IMR-90 (cell line): Measurements from ENCODE around the gene SGMS1. TPM values are rescaled to one million over a fixed set of nuclear protein-coding genes. Genes with fewer than 3 reads are reported as not detected.
A peak's percentile ranks its signal among the peaks of the same experiment; 100 is the strongest.

Source experiments
- ATAC-seq: fragments of 200-7000 bp; cut with Tn5 transposase; 2 replicates; pipeline ENCODE4 v1.9.1; 2020; ENCODE audit warnings: low read depth, mild to moderate bottlenecking, moderate library complexity
- BruUV-seq: library from RNA; stranded (reverse); fragments of 400-500 nt; replicated peaks from 2 replicates; lab custom pipeline; 2021; lab: Mats Ljungman, UMichigan
- CTCF ChIA-PET: fragments of 300-600 bp; formaldehyde crosslinking; extraction: SDS; loops from one replicate; lab custom pipeline; 2021; ENCODE audit warnings: antibody characterized with exemption; lab: Yijun Ruan, JAX
- POLR2A ChIA-PET: fragments of 300-600 bp; sonication (Branson Sonifier 250); formaldehyde crosslinking; loops from one replicate; lab custom pipeline; 2022; ENCODE audit warnings: antibody characterized with exemption; ENCODE audit not compliant: unreplicated experiment; lab: Charles Lee
- DNase-seq: peaks from one replicate; pipeline ENCODE4 v3.0.0; 2013
- H2AFZ ChIP-seq: replicated peaks from 2 replicates; pipeline ENCODE3; 2013; ENCODE audit warnings: low read length, mild to moderate bottlenecking; ENCODE audit not compliant: poor library complexity
- H2AK5ac ChIP-seq: 2 replicates; pipeline ENCODE4 v1.6.1; 2013; ENCODE audit warnings: low read depth, low read length, inconsistent platforms
- H2AK9ac ChIP-seq: replicated peaks from 2 replicates; pipeline ENCODE3; 2013; ENCODE audit warnings: mild to moderate bottlenecking, low read depth, low read length, moderate library complexity; ENCODE audit not compliant: poor library complexity
- H2BK120ac ChIP-seq: 2 replicates; pipeline ENCODE4 v1.6.1; 2013; ENCODE audit warnings: low read depth, low read length, inconsistent platforms
- H2BK15ac ChIP-seq: 3 replicates; pipeline ENCODE4 v1.6.1; 2013; ENCODE audit warnings: low read depth, low read length, inconsistent platforms
- H2BK20ac ChIP-seq: 2 replicates; pipeline ENCODE4 v1.6.1; 2013; ENCODE audit warnings: low read depth, mild to moderate bottlenecking, inconsistent platforms, low read length, moderate library complexity
- H2BK5ac ChIP-seq: 2 replicates; pipeline ENCODE4 v1.6.1; 2013; ENCODE audit warnings: mild to moderate bottlenecking, low read depth, low read length, inconsistent platforms; ENCODE audit not compliant: poor library complexity, severe bottlenecking
- H3K14ac ChIP-seq: replicated peaks from 2 replicates; pipeline ENCODE4 v1.6.1; 2013; ENCODE audit warnings: low read depth, low read length, inconsistent platforms
- H3K18ac ChIP-seq: 2 replicates; pipeline ENCODE4 v1.6.1; 2013; ENCODE audit warnings: low read depth, low read length, control low read depth
- H3K23ac ChIP-seq: 2 replicates; pipeline ENCODE4 v1.6.1; 2013; ENCODE audit warnings: low read depth, low read length, inconsistent platforms
- H3K27ac ChIP-seq: 2 replicates; pipeline ENCODE4 v1.5.1; 2013; ENCODE audit warnings: mild to moderate bottlenecking, control low read depth, low read length; ENCODE audit not compliant: insufficient read depth
- H3K27me3 ChIP-seq: 2 replicates; pipeline ENCODE4 v1.6.1; 2013; ENCODE audit warnings: low read length; ENCODE audit not compliant: control insufficient read depth, insufficient read depth
- H3K36me3 ChIP-seq: 2 replicates; pipeline ENCODE4 v1.6.1; 2013; ENCODE audit warnings: low read length, mixed read lengths; ENCODE audit not compliant: control insufficient read depth, insufficient read depth
- H3K4ac ChIP-seq: 2 replicates; pipeline ENCODE4 v1.6.1; 2013; ENCODE audit warnings: low read depth, low read length, inconsistent platforms
- H3K4me1 ChIP-seq: 2 replicates; pipeline ENCODE4 v1.6.1; 2013; ENCODE audit warnings: low read length, mixed read lengths; ENCODE audit not compliant: control insufficient read depth, insufficient read depth
- H3K4me2 ChIP-seq: 2 replicates; pipeline ENCODE4 v1.6.1; 2013; ENCODE audit warnings: low read depth, mild to moderate bottlenecking, control low read depth, low read length, moderate library complexity
- H3K4me3 ChIP-seq: 2 replicates; pipeline ENCODE4 v1.5.1; 2013; ENCODE audit warnings: low read depth, mild to moderate bottlenecking, control low read depth, low read length, moderate library complexity; ENCODE audit not compliant: insufficient read depth
- H3K56ac ChIP-seq: 2 replicates; pipeline ENCODE4 v1.6.1; 2013; ENCODE audit warnings: low read length, inconsistent platforms; ENCODE audit not compliant: insufficient read depth; ENCODE audit errors: extremely low read depth
- H3K79me1 ChIP-seq, 2 experiments: 2 replicates each; pipeline ENCODE4 v1.6.1; 2013; ENCODE audit warnings: low read length in 2 of 2, inconsistent platforms in 1 of 2, low read depth in 1 of 2
- H3K9ac ChIP-seq: 2 replicates; pipeline ENCODE4 v1.6.1; 2013; ENCODE audit warnings: low read depth, low read length, control low read depth
- H3K9me1 ChIP-seq: 2 replicates; pipeline ENCODE4 v1.6.1; 2013; ENCODE audit warnings: low read length, inconsistent platforms; ENCODE audit not compliant: insufficient read depth
- H3K9me3 ChIP-seq: 2 replicates; pipeline ENCODE4 v1.6.1; 2013; ENCODE audit warnings: low read length; ENCODE audit not compliant: control insufficient read depth, insufficient read depth
- H4K20me1 ChIP-seq: 2 replicates; pipeline ENCODE4 v1.6.1; 2013; ENCODE audit warnings: low read length, inconsistent platforms; ENCODE audit not compliant: insufficient read depth
- H4K5ac ChIP-seq: 2 replicates; pipeline ENCODE4 v1.6.1; 2013; ENCODE audit warnings: mild to moderate bottlenecking, low read depth, low read length, control low read depth
- H4K8ac ChIP-seq, 2 experiments: 2 replicates each; pipeline ENCODE4 v1.6.1; 2013; ENCODE audit warnings: low read depth in 2 of 2, low read length in 2 of 2, control low read depth in 1 of 2, inconsistent platforms in 1 of 2
- H4K91ac ChIP-seq: 2 replicates; pipeline ENCODE4 v1.6.1; 2013; ENCODE audit warnings: low read depth, low read length, inconsistent platforms; ENCODE audit not compliant: insufficient read depth
- FOS ChIP-seq: fragments of 150-350 bp; IDR thresholded peaks from 2 replicates; pipeline ENCODE4 v1.6.1; 2016; ENCODE audit warnings: low read depth, low read length
- MXI1 ChIP-seq: IDR thresholded peaks from 2 replicates; pipeline ENCODE4 v1.6.1; 2012; ENCODE audit warnings: low read depth, mild to moderate bottlenecking, low read length, moderate library complexity, borderline replicate concordance
- RCOR1 ChIP-seq: IDR thresholded peaks from 2 replicates; pipeline ENCODE4 v1.6.1; 2012; ENCODE audit warnings: mild to moderate bottlenecking, low read length, improper control_type of control experiment; ENCODE audit not compliant: insufficient replicate concordance
- whole genome bisulfite sequencing, 2 experiments: methylation state at CpG; one replicate each; pipeline versions ENCODE4 v1.1.5 to v1.1.7; 2013; ENCODE audit warnings: missing lambda C conversion rate in 2 of 2; ENCODE audit not compliant: insufficient read length in 1 of 2; ENCODE audit errors: extremely low coverage in 2 of 2; 5-methylcytosine and 5-hydroxymethylcytosine counted together
- dilution Hi-C: fragments of 300-500 bp; cut with HindIII; formaldehyde crosslinking; loops from one replicate; pipeline ENCODE4 v1.14.3; 2018; ENCODE audit warnings: low sequenced_read_pairs; ENCODE audit not compliant: unreplicated experiment
- in situ Hi-C: fragments of 300-500 bp; cut with MboI; formaldehyde crosslinking; loops from 3 replicates; pipeline ENCODE4 v1.14.3; 2019; ENCODE audit warnings: low sequenced_read_pairs, inconsistent platforms, mixed read lengths
- intact Hi-C: fragments of 100-400 bp; cut with micrococcal nuclease; formaldehyde crosslinking; loops from 2 replicates; pipeline ENCODE4 v1.10.0; 2022
- polyA plus RNA-seq, 3 experiments: library from polyadenylated mRNA; depleted of rRNA; stranded (reverse); fragments of >200 nt; gene quantifications; 2 replicates each; pipeline ENCODE4 v1.2.3, GENCODE V29; 2012; ENCODE audit warnings: low replicate concordance in 1 of 3
- total RNA-seq: library from RNA; depleted of rRNA; stranded (reverse); fragments of >200 nt; gene quantifications from 2 replicates; pipeline ENCODE4 v1.2.3, GENCODE V29; 2012

Gene SGMS1
- total and polyA plus RNA-seq, 2 of the 4 experiments (the other 2 are of a cell fraction), result 9.8 to 30.8 TPM

DNA sequence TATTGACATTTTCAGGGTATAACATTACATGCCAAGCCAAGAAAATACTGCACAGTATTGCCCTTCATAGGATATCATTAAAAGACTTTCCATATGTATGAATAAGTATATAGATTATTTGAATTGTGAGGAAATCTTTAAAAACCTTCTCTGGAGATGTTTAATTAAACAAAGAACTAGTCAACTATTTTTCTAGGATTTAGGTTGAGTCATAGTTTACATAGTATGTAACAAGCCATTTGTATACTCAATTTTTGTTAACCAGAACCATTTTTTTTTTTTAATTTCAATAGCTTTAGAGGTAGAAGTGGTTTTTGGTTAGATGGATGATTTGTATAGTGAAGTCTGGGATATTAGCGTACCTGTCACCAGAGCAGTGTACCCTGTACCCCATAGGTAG lies 221.3 kb downstream of the SGMS1 start:
- DNase-seq (peak; percentile 45), ATAC-seq (peak; percentile 63)
- Histone ChIP-seq H2AK9ac (no peak overlapping the region), H4K8ac (no peak overlapping the region), H3K27me3 (no peaks in the 10 kb centered on the region), H4K5ac (no peak overlapping the region), H2BK5ac (no peak overlapping the region), H3K56ac (no peak overlapping the region), H2AK5ac (no peak overlapping the region), H3K27ac (no peak overlapping the region), H3K23ac (no peak overlapping the region), H3K9me3 (no peaks in the 10 kb centered on the region), H3K18ac (no peak overlapping the region), H2BK120ac (no peak overlapping the region), H3K4me2 (peak overlapping the region; percentile 66; the same call in 1 of the 2 replicates), H2BK15ac (no peak overlapping the region), H3K79me1 (peaks cover 33 to 57% of the 10 kb centered on the region in 2 experiments), H3K4me1 (peaks cover 7% of the 10 kb centered on the region), H2BK20ac (no peak overlapping the region), H3K4ac (no peak overlapping the region), H4K91ac (no peak overlapping the region), H4K20me1 (peaks cover 3% of the 10 kb centered on the region; the same call in 1 of the 2 replicates), H2AFZ (no peak overlapping the region), H3K9ac (no peak overlapping the region), H3K4me3 (no peak overlapping the region), H3K9me1 (peaks cover 9% of the 10 kb centered on the region), H3K14ac (no peak overlapping the region), H3K36me3 (peaks cover 2% of the 10 kb centered on the region; the same call in 1 of the 2 replicates)
- no CpG with 5 or more reads among the region's 1 CpG for WGBS, 2 experiments
- TF ChIP-seq FOS (peak; percentile 55; the same call in 1 of the 2 replicates), RCOR1 (no peak), MXI1 (no peak)
- dilution Hi-C loops, result no loop called here
- ChIA-PET POLR2A (no interaction called here), CTCF (no interaction called here)
- in situ Hi-C loops, result no loop called here
- intact Hi-C loops, result no loop called here
- BruUV-seq, result no TSS peak
